ENCODE data around the gene EVX2.

The EVX2 gene

GRCh38 chr2:176107731-176108181, 24.0 kb upstream of the EVX2 start:
- no peak for DNase-seq (ENCODE audit: low read depth)

GRCh38 chr2:176106581-176107539, 23.1 kb upstream of the EVX2 start, which contains the start of gene HOXD11:
Gene HOXD11 (plus strand): TSS chr2:176107280. CDS start chr2:176107356, 76 bp downstream.
- no peak for DNase-seq (ENCODE audit: low read depth)

- no peak for DNase-seq (ENCODE audit: low read depth)
Observed at GRCh38 chr2:176105730-176106580, 22.2 kb upstream of the EVX2 start.

GRCh38 chr2:176105078-176105729, 21.4 kb upstream of the EVX2 start:
- DNase-seq (ENCODE audit: low read depth) = no peak

- no peak for DNase-seq (ENCODE audit: low read depth)
Observed at GRCh38 chr2:176104316-176105077, 20.7 kb upstream of the EVX2 start.

- no peak for DNase-seq (ENCODE audit: low read depth)
Observed at GRCh38 chr2:176103742-176104315, 20.1 kb upstream of the EVX2 start.

GRCh38 chr2:176103194-176103593, 19.4 kb upstream of the EVX2 start:
- DNase-seq (ENCODE audit: low read depth) = no peak

GRCh38 chr2:176102309-176102866, 18.6 kb upstream of the EVX2 start:
- no peak for DNase-seq (ENCODE audit: low read depth)

- DNase-seq (ENCODE audit: low read depth) = no peak
Observed at GRCh38 chr2:176101842-176102241, 18.1 kb upstream of the EVX2 start.

- DNase-seq (ENCODE audit: low read depth) = no peak
Observed at GRCh38 chr2:176101216-176101830, 17.6 kb upstream of the EVX2 start.

- no peak for DNase-seq (ENCODE audit: low read depth)
Observed at GRCh38 chr2:176100547-176101140, 16.9 kb upstream of the EVX2 start.

- no peak for DNase-seq (ENCODE audit: low read depth)
Observed at GRCh38 chr2:176099728-176100546, 16.2 kb upstream of the EVX2 start, which contains the start of gene HOXD12. Gene HOXD12 (plus strand): TSS chr2:176099795. CDS start chr2:176099802, 7 bp downstream.

GRCh38 chr2:176099159-176099727, 15.5 kb upstream of the EVX2 start:
- no peak for DNase-seq (ENCODE audit: low read depth)

- DNase-seq (ENCODE audit: low read depth) = no peak
Observed at GRCh38 chr2:176098366-176099158, 14.8 kb upstream of the EVX2 start.

GRCh38 chr2:176097820-176098365, 14.1 kb upstream of the EVX2 start:
- no peak for DNase-seq (ENCODE audit: low read depth)

- no peak for DNase-seq (ENCODE audit: low read depth)
Observed at GRCh38 chr2:176096986-176097819, 13.4 kb upstream of the EVX2 start.
